Chondrocyte (in vitro differentiated cells): ENCODE measurements around the gene HMCES. TPM values are rescaled to one million over a fixed set of nuclear protein-coding genes. Genes with fewer than 3 reads are reported as not detected.
"Not testable (repeated sequence)": the region's sequence is repeated elsewhere in the genome, so short reads cannot be mapped to it uniquely, and the experiment has no call there.

Source experiments
- DNase-seq: peaks from one replicate; pipeline ENCODE4 v3.0.0; 2021; ENCODE audit warnings: mixed read lengths, low spot score
- H3K27ac Mint-ChIP-seq: one replicate; pipeline ENCODE4 v1.8.0; 2021; ENCODE audit warnings: mild to moderate bottlenecking, moderate library complexity, mixed read lengths; ENCODE audit not compliant: unreplicated experiment
- H3K27me3 Mint-ChIP-seq: 2 replicates; pipeline ENCODE4 v1.8.0; 2021; ENCODE audit warnings: low read depth, mixed read lengths
- H3K36me3 Mint-ChIP-seq: 2 replicates; pipeline ENCODE4 v1.8.0; 2021; ENCODE audit warnings: low read depth, mixed read lengths
- H3K4me1 Mint-ChIP-seq: 2 replicates; pipeline ENCODE4 v1.8.0; 2021; ENCODE audit warnings: low read depth, mild to moderate bottlenecking, mixed read lengths
- H3K4me3 Mint-ChIP-seq: one replicate; pipeline ENCODE4 v1.8.0; 2021; ENCODE audit warnings: mild to moderate bottlenecking, moderate library complexity, mixed read lengths; ENCODE audit not compliant: unreplicated experiment
- H3K9me3 Mint-ChIP-seq: 2 replicates; pipeline ENCODE4 v1.8.0; 2021; ENCODE audit warnings: low read depth, mixed read lengths
- total RNA-seq: library from RNA; stranded (reverse); gene quantifications from 3 replicates; pipeline ENCODE4 v1.2.1, GENCODE V29; 2021
- TF ChIP-seq, protein P1 (sequence below): fragments of 200-600 bp; sonication (generic); IDR thresholded peaks from 2 replicates; pipeline ENCODE4 v1.5.0; 2021; ENCODE audit warnings: antibody characterized with exemption, mild to moderate bottlenecking, moderate library complexity

The HMCES gene
- total RNA-seq, 1 donor from 2014 or later, result 25.9 TPM

DNA sequence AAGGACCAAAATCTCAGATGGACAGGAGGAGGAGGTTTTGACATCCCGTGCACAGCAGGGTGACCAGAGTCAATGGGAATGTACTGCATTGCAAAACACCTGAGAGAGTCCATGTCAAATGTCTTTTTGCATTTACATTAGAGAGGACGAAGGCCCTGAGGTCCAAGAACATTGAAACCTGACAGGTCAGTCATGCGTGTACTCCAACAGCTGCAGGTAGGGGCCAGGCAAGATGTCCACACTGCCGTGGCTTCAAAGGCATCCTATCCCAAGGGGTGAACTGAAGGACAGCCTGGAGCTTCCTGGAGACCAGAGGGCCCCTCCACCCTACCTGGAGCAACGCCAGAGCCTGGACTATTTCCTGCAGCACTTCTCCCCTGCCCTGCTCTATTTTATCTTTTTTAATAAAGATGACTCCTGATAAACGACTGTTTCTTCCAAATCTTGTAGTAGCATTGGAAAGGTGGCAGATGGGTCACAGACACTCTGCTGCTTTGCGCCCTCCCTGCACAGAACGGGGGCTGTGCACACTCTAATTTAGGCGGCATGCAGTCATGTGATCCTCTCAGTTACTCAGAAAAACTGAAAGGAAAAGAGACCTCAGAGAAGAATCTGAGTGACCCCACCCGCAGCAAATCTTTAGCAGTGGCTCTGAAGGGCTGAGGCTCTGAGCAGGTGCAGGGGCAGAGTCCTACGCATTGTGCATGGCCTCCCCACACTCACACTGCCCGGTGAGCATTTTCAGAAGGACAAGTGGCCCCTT lies 68.2 kb downstream of the HMCES start:
- Mint-ChIP-seq H3K4me1 (peaks cover 7% of the 10 kb centered on the region), H3K36me3 (no peaks in the 10 kb centered on the region), H3K9me3 (no peaks in the 10 kb centered on the region), H3K4me3 (no peak overlapping the region), H3K27me3 (peaks cover 6% of the 10 kb centered on the region), H3K27ac (no peak overlapping the region)
- TF ChIP-seq, protein P1, sequence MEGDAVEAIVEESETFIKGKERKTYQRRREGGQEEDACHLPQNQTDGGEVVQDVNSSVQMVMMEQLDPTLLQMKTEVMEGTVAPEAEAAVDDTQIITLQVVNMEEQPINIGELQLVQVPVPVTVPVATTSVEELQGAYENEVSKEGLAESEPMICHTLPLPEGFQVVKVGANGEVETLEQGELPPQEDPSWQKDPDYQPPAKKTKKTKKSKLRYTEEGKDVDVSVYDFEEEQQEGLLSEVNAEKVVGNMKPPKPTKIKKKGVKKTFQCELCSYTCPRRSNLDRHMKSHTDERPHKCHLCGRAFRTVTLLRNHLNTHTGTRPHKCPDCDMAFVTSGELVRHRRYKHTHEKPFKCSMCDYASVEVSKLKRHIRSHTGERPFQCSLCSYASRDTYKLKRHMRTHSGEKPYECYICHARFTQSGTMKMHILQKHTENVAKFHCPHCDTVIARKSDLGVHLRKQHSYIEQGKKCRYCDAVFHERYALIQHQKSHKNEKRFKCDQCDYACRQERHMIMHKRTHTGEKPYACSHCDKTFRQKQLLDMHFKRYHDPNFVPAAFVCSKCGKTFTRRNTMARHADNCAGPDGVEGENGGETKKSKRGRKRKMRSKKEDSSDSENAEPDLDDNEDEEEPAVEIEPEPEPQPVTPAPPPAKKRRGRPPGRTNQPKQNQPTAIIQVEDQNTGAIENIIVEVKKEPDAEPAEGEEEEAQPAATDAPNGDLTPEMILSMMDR, result no peak
- no peak for DNase-seq

GRCh38 chr3:129347458-129347845 lies 68.8 kb downstream of the HMCES start:
- Mint-ChIP-seq H3K9me3 (no peaks in the 10 kb centered on the region), H3K4me1 (peaks cover 7% of the 10 kb centered on the region), H3K27me3 (peaks cover 6% of the 10 kb centered on the region), H3K27ac (no peak overlapping the region), H3K36me3 (no peaks in the 10 kb centered on the region), H3K4me3 (no peak overlapping the region)
- TF ChIP-seq, protein P1, result no peak
- DNase-seq, result no peak

- H3K9me3 Mint-ChIP-seq, result no peaks in the 10 kb centered on the region
- no peaks in the 10 kb centered on the region for H3K36me3 Mint-ChIP-seq
- no peak overlapping the region for H3K27ac Mint-ChIP-seq
- TF ChIP-seq, protein P1, result no peak
- H3K27me3 Mint-ChIP-seq, result peaks cover 6% of the 10 kb centered on the region
- H3K4me3 Mint-ChIP-seq, result no peak overlapping the region
- no peak for DNase-seq
- H3K4me1 Mint-ChIP-seq, result peaks cover 7% of the 10 kb centered on the region
Observed at GRCh38 chr3:129348734-129349133, 70.1 kb downstream of the HMCES start.

DNA sequence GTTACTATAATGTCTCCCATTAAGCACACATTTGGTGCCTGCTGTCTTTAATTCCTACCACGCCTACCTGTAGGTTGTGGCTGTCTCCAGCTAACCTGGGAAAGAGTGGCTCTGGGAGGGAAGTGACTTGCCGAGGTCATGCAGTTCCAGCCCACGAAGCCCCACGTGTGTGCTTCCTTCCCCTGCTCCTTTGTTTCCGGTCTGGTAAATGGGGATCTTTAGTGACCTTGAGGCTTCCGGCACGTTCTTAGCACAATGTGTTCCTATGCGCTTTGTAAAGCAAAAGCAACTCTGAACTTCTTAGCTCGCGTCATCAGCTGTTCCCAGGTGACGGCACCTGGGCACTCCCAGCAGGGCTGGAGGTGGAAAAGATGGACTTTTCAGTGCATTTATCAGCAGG lies 70.5 kb downstream of the HMCES start:
- not testable (repeated sequence) for DNase-seq, H3K4me3 Mint-ChIP-seq, H3K36me3 Mint-ChIP-seq, H3K27ac Mint-ChIP-seq, H3K4me1 Mint-ChIP-seq, H3K9me3 Mint-ChIP-seq, H3K27me3 Mint-ChIP-seq

- Mint-ChIP-seq H3K27ac (no peak overlapping the region), H3K9me3 (no peaks in the 10 kb centered on the region), H3K4me3 (no peak overlapping the region), H3K36me3 (no peaks in the 10 kb centered on the region), H3K4me1 (peaks cover 7% of the 10 kb centered on the region), H3K27me3 (peaks cover 6% of the 10 kb centered on the region)
- TF ChIP-seq, protein P1, result no peak
- DNase-seq, result no peak
Observed at GRCh38 chr3:129349791-129350190, 71.1 kb downstream of the HMCES start.

DNA sequence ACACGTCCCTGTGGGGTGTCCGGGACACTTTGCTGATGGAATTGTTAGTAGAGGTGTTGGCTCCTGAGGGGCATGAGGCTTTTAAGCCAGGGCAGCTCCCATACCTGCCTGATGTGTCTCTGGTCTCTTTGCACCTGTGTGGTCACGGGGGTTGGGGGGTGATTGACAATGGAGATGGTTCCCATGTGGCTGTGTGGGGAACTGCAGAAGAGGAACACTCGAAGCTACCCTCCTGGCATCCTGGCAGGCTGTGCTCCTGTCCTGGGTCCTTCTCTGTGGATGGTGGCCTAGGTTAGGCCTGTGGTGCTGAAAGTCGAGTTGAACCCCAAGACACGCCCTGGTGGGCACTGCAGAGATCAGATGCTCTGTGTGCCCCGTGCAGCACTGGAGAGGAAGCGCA lies 73.4 kb downstream of the HMCES start:
- Mint-ChIP-seq H3K36me3 (no peaks in the 10 kb centered on the region), H3K27ac (no peak overlapping the region), H3K4me3 (no peak overlapping the region), H3K27me3 (peaks cover 2% of the 10 kb centered on the region), H3K4me1 (peaks cover 2% of the 10 kb centered on the region), H3K9me3 (no peaks in the 10 kb centered on the region)
- TF ChIP-seq, protein P1, result peak; percentile 33
- DNase-seq, result no peak
